Testis (tissue), 2 donors: Measurements from ENCODE around the gene APOA5.

Experiments
- POLR2A ChIP-seq: fragments of 450-650 bp; IDR thresholded peaks from one replicate; pipeline ENCODE4 v1.6.1; 2017; ENCODE audit warnings: antibody characterized with exemption, mild to moderate bottlenecking, moderate library complexity
- TF ChIP-seq, protein P1 (sequence below), 3 experiments: fragments of 450-650 bp in 2 of 3; fragments of 200-600 bp in 1 of 3; sonication (generic) in 1 of 3; IDR thresholded peaks; one replicate each; pipeline ENCODE4 v1.5.1; 2016 to 2019; ENCODE audit warnings: antibody characterized with exemption in 3 of 3, mild to moderate bottlenecking in 2 of 3, moderate library complexity in 1 of 3

DNA sequence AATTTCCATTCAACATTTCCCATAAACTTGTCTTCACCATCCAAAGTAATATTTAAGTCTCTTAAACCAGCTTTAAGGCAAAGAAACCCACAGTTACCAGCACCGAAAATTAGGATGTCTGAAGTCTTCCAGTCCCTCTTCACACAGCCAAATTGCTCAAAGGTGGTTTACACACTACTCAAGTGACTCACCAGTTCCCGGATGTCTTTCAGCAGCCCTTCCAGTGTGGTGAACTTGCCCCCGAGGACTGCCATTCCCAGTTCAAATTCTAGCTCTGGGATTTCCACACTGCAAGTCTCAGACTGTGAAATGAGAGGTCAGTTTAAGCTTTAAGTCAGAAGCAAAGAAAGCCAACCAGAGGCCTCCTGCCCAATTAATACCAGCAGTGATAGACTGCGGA is 9.0 kb downstream of the APOA5 start:
- TF ChIP-seq, protein P1, sequence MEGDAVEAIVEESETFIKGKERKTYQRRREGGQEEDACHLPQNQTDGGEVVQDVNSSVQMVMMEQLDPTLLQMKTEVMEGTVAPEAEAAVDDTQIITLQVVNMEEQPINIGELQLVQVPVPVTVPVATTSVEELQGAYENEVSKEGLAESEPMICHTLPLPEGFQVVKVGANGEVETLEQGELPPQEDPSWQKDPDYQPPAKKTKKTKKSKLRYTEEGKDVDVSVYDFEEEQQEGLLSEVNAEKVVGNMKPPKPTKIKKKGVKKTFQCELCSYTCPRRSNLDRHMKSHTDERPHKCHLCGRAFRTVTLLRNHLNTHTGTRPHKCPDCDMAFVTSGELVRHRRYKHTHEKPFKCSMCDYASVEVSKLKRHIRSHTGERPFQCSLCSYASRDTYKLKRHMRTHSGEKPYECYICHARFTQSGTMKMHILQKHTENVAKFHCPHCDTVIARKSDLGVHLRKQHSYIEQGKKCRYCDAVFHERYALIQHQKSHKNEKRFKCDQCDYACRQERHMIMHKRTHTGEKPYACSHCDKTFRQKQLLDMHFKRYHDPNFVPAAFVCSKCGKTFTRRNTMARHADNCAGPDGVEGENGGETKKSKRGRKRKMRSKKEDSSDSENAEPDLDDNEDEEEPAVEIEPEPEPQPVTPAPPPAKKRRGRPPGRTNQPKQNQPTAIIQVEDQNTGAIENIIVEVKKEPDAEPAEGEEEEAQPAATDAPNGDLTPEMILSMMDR (IDR thresholded peaks at IDR 0.05), result no peak
- no peak for TF ChIP-seq POLR2A
